ENCODE results near the gene DDX11.
"Not testable (repeated sequence)": the region's sequence is repeated elsewhere in the genome, so short reads cannot be mapped to it uniquely, and the experiment has no call there.

- TF ChIP-seq CTCF (conservative IDR thresholded peaks at IDR 0.05 in 1 of 2, IDR thresholded peaks at IDR 0.05 in 1 of 2; ENCODE audit: low read depth in 1 of 2, low read length in 2 of 2); EZH2 (IDR thresholded peaks at IDR 0.05; ENCODE audit: low read length, missing control alignments): not testable (repeated sequence)
Measured at GRCh38 chr12:31092718-31093117, 19.1 kb downstream of the DDX11 start.

Data from fibroblast of lung (primary cell).